ENCODE results near the gene BRCC3.

The BRCC3 gene

DNA sequence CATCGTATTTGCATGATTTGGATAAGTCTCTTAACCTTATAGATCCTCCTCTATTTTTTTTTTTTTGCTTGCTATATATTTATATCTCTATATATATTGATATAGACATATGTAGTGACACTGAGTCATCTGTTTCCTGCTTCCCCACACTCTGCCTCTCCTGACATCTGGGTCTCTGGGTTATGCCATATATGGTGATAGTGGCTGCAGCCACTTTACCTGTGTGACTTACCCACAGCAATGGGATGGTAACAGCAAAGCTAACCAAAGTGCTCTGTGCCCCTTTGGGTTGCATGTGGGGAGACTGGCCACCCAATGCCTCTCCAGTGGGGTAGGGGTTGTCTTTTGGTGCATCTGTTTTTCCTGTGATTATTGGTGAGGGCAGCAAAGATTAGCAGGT lies 14.8 kb upstream of the BRCC3 start:
- TF ChIP-seq, protein P1, sequence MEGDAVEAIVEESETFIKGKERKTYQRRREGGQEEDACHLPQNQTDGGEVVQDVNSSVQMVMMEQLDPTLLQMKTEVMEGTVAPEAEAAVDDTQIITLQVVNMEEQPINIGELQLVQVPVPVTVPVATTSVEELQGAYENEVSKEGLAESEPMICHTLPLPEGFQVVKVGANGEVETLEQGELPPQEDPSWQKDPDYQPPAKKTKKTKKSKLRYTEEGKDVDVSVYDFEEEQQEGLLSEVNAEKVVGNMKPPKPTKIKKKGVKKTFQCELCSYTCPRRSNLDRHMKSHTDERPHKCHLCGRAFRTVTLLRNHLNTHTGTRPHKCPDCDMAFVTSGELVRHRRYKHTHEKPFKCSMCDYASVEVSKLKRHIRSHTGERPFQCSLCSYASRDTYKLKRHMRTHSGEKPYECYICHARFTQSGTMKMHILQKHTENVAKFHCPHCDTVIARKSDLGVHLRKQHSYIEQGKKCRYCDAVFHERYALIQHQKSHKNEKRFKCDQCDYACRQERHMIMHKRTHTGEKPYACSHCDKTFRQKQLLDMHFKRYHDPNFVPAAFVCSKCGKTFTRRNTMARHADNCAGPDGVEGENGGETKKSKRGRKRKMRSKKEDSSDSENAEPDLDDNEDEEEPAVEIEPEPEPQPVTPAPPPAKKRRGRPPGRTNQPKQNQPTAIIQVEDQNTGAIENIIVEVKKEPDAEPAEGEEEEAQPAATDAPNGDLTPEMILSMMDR (conservative IDR thresholded peaks at IDR 0.05; ENCODE audit: control insufficient read depth, insufficient read depth, low read depth, low read length), result no peak
- no peak overlapping the region for H3K4me3 ChIP-seq (ENCODE audit: control insufficient read depth, low read depth, low read length)
- DNase-seq (ENCODE audit: low read depth), result no peak

DNA sequence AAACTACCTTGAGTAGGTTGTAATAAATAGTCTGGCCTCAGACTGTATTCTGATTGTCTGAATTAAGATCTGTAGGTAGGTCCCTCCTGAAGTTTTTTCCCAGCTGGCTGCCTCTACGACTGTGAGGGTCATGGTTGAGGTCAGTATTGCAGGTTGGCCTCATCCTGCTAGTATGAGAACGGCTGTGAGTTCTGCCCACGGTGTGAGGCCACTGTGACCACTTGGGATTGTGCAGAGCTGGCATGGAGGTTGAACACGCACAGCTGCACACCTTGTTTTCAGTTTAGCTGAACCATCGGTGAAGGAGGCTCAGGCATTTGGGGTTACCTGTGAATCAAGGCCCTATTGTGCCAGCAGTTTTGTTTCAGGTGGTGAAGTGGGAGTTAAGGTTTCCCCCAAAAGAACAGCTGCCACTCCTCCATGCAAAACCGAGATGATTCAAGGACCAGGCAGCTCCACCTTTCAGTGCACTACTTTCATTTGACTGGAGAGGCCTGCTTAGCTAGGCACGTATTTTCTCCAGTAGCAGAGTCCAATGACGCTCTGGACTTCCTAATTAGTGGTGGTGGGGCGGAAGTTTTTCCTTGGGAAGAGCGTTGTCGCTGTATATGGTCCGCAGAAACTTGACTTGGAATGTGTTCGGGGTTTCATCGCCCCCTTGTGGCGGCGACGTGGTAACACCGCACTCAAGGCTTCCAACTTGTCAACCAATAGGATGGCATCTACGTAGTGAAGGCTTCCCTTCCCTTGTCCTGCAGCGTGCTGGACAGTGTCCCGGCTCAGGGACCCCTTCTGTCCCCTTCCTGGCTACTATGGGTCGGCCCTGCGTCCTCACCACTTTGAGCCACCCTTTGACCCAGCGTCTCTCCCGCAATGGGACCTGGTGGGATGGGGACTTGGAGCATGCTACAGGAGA lies 14.2 kb upstream of the BRCC3 start:
- DNase-seq (ENCODE audit: low read depth), result peak; percentile 78
- peak overlapping the region; percentile 23 for H3K4me3 ChIP-seq (ENCODE audit: control insufficient read depth, low read depth, low read length)
- TF ChIP-seq, protein P1 (conservative IDR thresholded peaks at IDR 0.05; ENCODE audit: control insufficient read depth, insufficient read depth, low read depth, low read length), result peak; percentile 68

DNA sequence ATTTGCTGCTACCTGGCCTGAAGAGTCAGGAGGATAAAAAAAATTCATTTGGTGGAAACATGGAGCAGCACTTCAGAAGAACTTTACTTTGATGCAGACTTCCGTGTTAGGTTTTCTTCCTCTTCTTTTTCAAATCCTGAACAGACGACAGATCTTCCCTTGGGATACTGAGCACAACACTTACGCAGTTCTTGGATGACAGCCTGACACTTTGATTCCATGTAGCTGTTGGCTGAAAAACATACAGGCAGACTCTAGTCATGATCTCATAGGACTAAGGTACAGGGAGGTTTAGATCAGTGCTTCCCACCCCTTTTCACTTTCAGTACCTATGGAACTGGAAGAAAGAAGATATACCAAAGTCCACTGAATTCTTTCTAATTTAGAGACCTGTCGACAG lies 9.5 kb upstream of the BRCC3 start:
- peak; percentile 20 for DNase-seq (ENCODE audit: low read depth)
- TF ChIP-seq, protein P1 (conservative IDR thresholded peaks at IDR 0.05; ENCODE audit: control insufficient read depth, insufficient read depth, low read depth, low read length), result no peak
- no peak overlapping the region for H3K4me3 ChIP-seq (ENCODE audit: control insufficient read depth, low read depth, low read length)

DNA sequence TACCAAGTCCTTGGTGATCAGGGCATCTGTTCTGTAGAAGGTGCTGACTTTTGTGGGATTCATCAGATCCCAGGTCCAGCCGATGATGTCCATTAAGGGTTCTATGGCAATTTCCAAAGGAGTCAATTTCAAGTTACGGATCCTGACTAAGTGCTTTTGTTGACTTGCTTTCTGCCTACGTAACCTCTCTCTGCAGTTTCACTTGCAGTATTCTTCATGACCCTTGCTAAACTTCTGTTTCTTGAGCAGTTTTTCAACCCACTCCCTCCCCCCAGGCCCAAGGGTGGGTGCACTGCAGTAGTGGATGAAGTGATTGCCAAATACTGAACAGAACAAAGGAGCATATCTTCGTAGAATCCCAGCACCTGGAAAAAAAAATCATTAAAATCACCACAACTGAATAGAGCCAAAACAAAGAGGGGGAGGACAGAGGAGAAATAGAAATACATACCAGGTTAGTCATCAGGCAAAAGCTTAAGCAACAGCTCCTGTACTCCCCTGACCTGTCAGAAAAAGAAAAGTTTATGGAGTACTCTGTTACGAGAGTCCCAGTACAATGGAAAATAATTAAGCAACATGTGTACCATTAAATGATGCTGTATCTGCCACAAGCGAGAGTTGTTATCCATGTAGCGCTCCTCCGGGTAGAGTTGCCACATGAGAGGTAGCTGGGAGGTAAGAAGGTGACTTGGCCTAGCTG lies 6.1 kb upstream of the BRCC3 start:
- TF ChIP-seq, protein P1 (conservative IDR thresholded peaks at IDR 0.05; ENCODE audit: control insufficient read depth, insufficient read depth, low read depth, low read length), result no peak
- H3K4me3 ChIP-seq (ENCODE audit: control insufficient read depth, low read depth, low read length), result no peak overlapping the region
- peak; percentile 73 for DNase-seq (ENCODE audit: low read depth)

DNA sequence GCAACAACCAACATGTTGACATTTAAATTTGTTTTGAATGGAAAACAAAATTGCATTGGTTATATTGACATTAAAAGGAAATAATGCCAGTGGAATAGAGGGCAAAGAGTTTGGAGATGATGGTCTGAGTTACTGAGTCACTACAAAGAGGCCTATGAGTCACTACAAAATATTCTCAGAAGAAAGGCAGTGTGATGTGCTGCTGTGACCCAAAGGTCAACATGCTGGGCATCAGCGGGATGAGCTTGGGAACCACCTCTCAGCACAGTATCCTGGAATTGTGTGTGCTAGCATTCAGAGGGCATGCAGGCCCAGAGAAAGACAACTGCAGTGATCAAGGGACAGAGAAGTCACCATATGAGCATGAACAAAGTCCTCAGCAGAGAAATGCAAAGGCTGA lies 3.1 kb upstream of the BRCC3 start:
- H3K4me3 ChIP-seq (ENCODE audit: control insufficient read depth, low read depth, low read length), result no peak overlapping the region
- TF ChIP-seq, protein P1 (conservative IDR thresholded peaks at IDR 0.05; ENCODE audit: control insufficient read depth, insufficient read depth, low read depth, low read length), result no peak
- peak; percentile 86 for DNase-seq (ENCODE audit: low read depth)

DNA sequence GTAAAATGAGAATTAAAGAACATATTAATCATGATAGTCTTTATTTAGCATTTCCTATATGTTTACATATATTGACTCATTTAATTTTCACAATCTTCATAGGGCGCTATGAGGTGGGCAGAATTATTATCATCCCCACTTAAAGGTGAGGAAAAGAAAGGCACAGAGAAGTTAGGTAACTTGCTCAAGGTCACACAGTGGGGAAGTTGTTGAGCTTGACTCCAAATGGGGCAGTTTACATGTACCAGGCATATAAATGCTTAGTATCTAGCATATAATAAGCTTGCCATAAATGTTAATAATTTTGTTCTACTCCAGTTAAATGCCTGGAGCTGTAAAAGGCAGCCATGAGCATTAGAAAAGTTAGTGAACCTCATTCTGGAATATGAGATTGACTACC lies 1.9 kb upstream of the BRCC3 start:
- DNase-seq (ENCODE audit: low read depth), result no peak
- TF ChIP-seq, protein P1 (conservative IDR thresholded peaks at IDR 0.05; ENCODE audit: control insufficient read depth, insufficient read depth, low read depth, low read length), result no peak
- peak overlapping the region; percentile 56 for H3K4me3 ChIP-seq (ENCODE audit: control insufficient read depth, low read depth, low read length)

Measured in fibroblast of mammary gland (primary cell).